HG02870 (cell line): ENCODE results near the gene INSRR.

Experiments used
- ATAC-seq: cut with Tn5 transposase; IDR thresholded peaks from one replicate; pipeline ENCODE4 v1.9.1; 2021; ENCODE audit warnings: mild to moderate bottlenecking, moderate library complexity; ENCODE audit not compliant: unreplicated experiment

INSRR gene

GRCh38 chr1:156876281-156876680 is 17.4 kb upstream of the INSRR start:
- no peak for ATAC-seq

DNA sequence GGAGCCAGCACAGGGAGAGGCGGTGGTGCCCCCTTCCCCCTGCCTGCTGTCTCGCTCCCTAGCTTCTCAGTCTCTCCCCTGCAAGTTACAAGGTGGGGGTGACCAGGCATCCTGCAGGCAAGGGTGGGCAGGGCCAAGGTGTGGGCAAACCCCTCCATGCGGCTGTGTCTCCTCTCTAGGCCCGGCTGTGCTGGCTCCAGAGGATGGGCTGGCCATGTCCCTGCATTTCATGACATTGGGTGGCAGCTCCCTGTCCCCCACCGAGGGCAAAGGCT is 16.4 kb upstream of the INSRR start:
- ATAC-seq: no peak

GRCh38 chr1:156874572-156875340 is 15.8 kb upstream of the INSRR start:
- ATAC-seq: no peak

GRCh38 chr1:156874142-156874541 is 15.2 kb upstream of the INSRR start:
- ATAC-seq: no peak

- ATAC-seq: no peak
These were observed 14.7 kb upstream of the INSRR start for GRCh38 chr1:156873659-156874058.

GRCh38 chr1:156869455-156869854 is 10.5 kb upstream of the INSRR start:
- no peak for ATAC-seq

DNA sequence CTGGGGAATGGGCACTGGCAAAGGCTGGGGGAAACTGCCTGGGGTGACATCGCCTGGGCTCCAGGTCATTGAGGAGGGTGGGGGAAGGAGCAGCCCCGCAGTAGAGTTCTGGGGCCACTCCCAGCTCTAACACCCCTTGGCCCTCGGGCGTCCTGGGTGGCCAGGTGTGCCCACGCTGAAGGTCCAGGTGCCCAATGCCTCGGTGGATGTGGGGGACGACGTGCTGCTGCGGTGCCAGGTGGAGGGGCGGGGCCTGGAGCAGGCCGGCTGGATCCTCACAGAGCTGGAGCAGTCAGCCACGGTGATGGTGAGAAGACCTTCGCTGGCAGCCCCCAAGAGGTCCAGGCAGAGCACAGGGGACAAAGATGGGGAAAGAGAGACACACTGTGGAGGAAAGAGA is 9.4 kb upstream of the INSRR start:
- ATAC-seq: no peak

GRCh38 chr1:156866249-156866909 is 7.5 kb upstream of the INSRR start:
- ATAC-seq: no peak

- ATAC-seq: no peak
These were observed 6.9 kb upstream of the INSRR start for GRCh38 chr1:156865865-156866248.

- no peak for ATAC-seq
These were observed 6.3 kb upstream of the INSRR start for GRCh38 chr1:156865258-156865657.

- ATAC-seq: no peak
These were observed 5.9 kb upstream of the INSRR start for GRCh38 chr1:156864796-156865195.

GRCh38 chr1:156863631-156864030 is 4.7 kb upstream of the INSRR start:
- no peak for ATAC-seq

DNA sequence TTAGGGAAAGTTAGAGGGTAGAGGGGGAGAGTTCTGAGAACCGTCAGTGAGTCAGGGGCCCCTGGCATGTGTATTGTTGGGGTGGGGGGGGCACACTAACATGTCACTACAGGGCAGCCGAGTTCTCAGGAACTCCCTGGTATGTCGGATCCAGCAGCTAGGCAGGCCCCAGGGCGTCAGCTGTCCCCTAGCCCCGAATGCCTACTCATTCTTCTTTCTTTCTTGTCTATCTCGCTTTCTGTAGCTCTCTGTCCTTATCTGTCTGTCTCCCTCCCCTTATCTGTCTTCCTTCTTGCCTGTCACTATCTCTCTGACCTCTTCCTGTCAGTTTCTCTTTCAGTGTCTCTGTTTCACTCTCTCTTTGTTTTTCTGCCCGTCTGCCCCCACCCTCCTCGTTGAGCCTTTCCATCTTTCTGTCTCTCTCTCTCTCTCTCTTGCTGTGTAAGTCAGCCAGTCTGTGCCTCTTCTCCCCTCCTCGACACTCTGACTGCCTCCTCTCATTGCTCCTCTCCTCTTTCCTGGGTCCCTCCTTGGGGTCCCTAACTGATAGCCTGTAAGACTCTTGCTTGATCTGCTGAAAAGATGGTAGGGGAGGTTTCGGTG is 4.2 kb upstream of the INSRR start:
- no peak for ATAC-seq

- no peak for ATAC-seq
These were observed 3.7 kb upstream of the INSRR start for GRCh38 chr1:156862584-156862983.

DNA sequence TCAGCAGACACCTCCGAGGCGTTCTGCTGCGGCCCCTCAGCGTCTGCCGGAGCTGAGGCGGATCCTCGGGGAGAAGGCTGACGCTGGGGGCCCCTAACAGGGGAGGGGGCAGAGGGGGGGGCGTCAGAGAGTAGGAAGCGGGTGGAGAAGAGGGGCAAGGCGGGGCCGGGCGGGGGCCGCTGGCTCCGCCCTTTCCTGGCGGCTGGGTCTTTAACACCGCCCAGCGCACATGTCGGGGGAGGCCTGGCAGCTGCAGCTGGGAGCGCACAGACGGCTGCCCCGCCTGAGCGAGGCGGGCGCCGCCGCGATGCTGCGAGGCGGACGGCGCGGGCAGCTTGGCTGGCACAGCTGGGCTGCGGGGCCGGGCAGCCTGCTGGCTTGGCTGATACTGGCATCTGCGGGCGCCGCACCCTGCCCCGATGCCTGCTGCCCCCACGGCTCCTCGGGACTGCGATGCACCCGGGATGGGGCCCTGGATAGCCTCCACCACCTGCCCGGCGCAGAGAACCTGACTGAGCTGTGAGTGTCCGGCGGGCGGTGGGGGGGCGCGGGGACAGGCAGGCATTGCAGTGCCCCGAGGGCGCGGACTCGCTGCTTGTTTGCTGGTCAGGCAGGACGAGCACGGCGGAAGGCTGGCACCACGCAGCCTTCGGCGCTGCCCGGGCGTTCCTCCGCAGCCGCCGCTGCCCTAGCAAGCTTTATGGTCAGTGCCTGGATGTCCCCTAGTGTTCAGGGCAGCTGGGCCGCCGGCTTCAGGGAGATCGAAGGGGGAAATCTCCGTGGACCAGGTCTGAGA is 1.9 kb upstream of the INSRR start, which contains the start of gene NTRK1:
NTRK1 (plus strand) TSS at position 238 of the 796 bp plus-strand sequence; CDS start at position 308, 70 bp downstream.
- no peak for ATAC-seq

DNA sequence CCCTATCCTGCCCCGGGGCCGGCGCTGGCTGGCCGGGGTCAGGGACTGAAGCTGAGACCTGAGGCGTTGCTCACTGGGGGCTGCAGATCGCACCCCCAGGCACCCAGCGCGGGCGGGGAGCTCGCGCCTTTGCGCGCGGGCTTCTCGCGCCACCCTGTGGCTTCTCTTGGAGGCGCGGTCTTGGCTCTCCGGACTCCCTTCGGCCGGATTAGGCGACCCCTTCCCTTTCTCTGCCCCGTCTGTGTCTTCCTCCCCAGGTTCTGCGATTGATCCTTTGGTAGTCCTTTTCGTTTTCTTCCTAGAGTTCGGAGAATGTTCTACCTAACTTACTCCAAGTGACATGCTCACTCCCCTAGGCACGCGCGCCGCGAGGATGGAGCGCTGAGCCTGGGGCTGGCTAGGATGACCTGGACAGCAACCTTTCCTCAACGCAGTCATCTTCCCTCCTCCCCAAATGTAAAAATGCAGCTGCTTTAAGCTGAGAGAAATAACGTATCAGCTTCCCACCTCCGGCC is 1.3 kb upstream of the INSRR start:
- no peak for ATAC-seq

DNA sequence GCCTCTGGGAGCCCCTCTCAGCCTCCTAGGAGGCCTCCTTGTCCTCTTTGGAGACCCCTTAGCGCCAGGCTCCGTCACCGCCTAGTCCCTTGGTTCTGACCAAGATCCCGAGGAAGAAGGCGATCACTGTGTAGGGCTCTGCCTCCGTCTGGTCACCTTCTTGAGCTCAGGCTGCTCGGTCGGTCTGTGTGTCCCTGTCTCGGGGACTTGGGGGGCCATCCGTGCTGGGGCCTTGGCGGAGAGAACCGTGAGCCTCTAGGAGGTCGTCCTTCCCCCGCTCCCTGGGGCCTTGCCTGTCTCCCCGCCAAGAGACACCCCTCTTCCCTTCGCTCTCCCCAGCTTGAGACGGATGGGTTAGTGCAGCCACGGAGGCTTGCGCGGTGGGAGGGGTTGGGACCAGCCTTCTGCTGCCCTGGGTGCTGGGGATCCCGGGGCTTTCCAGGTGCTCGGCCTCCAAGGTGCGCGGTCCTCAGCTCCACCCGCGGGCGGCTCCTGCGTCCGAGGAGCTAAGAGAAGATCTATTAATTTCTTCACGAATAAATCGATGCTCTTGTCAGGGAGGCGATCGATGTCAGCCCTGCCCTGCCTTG is 701 bp upstream of the INSRR start:
- ATAC-seq: no peak

DNA sequence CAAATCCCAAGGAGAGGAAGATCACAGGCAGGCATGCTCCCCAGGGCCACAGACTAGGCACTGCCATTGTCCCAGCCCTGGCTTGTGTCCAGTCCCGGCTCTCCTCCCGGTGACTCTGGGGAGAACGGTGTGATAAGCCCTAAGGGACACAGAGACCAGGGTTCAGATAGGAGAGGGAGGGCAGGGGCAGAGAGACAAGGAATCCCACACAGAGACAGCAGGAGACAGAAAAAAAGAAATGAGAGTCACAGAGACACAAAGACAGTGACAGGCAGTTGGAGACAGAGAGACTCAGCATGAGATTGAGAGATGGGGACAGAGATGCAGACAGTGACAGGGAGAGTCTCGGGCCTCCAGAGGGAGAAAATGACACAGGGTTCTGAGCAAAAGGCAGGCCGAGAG is 361 bp downstream of the INSRR start:
- no peak for ATAC-seq

DNA sequence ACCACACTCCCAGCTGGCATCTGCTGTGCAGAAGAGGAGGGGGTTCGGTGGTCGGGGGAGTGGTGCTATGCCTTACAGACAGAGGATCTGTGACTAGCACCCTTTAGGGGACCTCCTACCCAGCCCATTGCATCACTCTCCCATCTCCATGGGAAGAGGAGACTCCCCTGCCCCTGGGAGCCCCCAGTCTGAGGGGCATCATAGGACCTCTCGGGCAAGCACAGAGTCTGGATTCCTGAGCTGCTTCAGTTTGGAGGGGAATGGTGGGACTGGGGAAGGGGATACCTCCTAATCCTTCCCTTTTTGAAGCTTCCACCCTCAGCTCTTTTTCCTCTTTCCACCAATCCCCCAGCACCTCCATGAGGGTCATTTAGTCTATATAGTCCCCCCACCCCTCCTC is 1.4 kb downstream of the INSRR start:
- no peak for ATAC-seq

GRCh38 chr1:156856282-156856785 is 2.6 kb downstream of the INSRR start:
- no peak for ATAC-seq

GRCh38 chr1:156854634-156855033 is 4.3 kb downstream of the INSRR start:
- no peak for ATAC-seq
